GM23248 (cell line): ENCODE data around the gene CAVIN3. TPM values are rescaled to one million over a fixed set of nuclear protein-coding genes. Genes with fewer than 3 reads are reported as not detected.

Source experiments
- DNase-seq: peaks from one replicate; pipeline ENCODE4 v3.0.0-alpha.2; 2015
- H2AFZ ChIP-seq: fragments of 200-600 bp; sonication (generic); 2 replicates; pipeline ENCODE4 v1.6.1; 2016; ENCODE audit warnings: antibody characterized with exemption
- H3F3A ChIP-seq: fragments of 200-600 bp; sonication (generic); 2 replicates; pipeline ENCODE4 v1.6.1; 2016; ENCODE audit warnings: mild to moderate bottlenecking, antibody characterized with exemption, mixed run types; ENCODE audit not compliant: insufficient read depth
- H3K27ac ChIP-seq: fragments of 200-600 bp; sonication (generic); 2 replicates; pipeline ENCODE4 v1.5.1; 2016; ENCODE audit warnings: mild to moderate bottlenecking
- H3K27me3 ChIP-seq: fragments of 200-600 bp; sonication (generic); replicated peaks from 2 replicates; pipeline ENCODE4 v1.6.1; 2016; ENCODE audit warnings: mild to moderate bottlenecking; ENCODE audit not compliant: insufficient read depth
- H3K36me3 ChIP-seq: fragments of 200-600 bp; sonication (generic); 2 replicates; pipeline ENCODE4 v1.6.1; 2016; ENCODE audit warnings: low read depth, mild to moderate bottlenecking
- H3K4me1 ChIP-seq: fragments of 200-600 bp; sonication (generic); 2 replicates; pipeline ENCODE4 v1.6.1; 2016; ENCODE audit warnings: mild to moderate bottlenecking; ENCODE audit not compliant: insufficient read depth
- H3K4me2 ChIP-seq: fragments of 200-600 bp; sonication (generic); one replicate; pipeline ENCODE4 v1.6.1; 2016; ENCODE audit warnings: mild to moderate bottlenecking; ENCODE audit not compliant: unreplicated experiment
- H3K4me3 ChIP-seq: fragments of 200-600 bp; sonication (generic); 2 replicates; pipeline ENCODE4 v1.5.1; 2016; ENCODE audit warnings: mild to moderate bottlenecking
- H3K79me2 ChIP-seq: fragments of 200-600 bp; sonication (generic); 2 replicates; pipeline ENCODE4 v1.6.1; 2016; ENCODE audit warnings: mild to moderate bottlenecking; ENCODE audit not compliant: insufficient read depth
- H3K9ac ChIP-seq: fragments of 200-600 bp; sonication (generic); 2 replicates; pipeline ENCODE4 v1.6.1; 2016; ENCODE audit warnings: mild to moderate bottlenecking
- H3K9me2 ChIP-seq: fragments of 200-600 bp; sonication (generic); 2 replicates; pipeline ENCODE4 v1.6.1; 2016; ENCODE audit warnings: mixed run types, mild to moderate bottlenecking, moderate library complexity; ENCODE audit not compliant: insufficient read depth
- H3K9me3 ChIP-seq: fragments of 200-600 bp; sonication (generic); one replicate; pipeline ENCODE4 v1.6.1; 2017; ENCODE audit warnings: low read depth
- H4K20me1 ChIP-seq: fragments of 200-600 bp; sonication (generic); 2 replicates; pipeline ENCODE4 v1.6.0; 2016; ENCODE audit not compliant: insufficient read depth
- EZH2 ChIP-seq: fragments of 200-600 bp; sonication (generic); IDR thresholded peaks from 2 replicates; pipeline ENCODE4 v1.6.1; 2018; ENCODE audit warnings: antibody characterized with exemption, mild to moderate bottlenecking; ENCODE audit not compliant: insufficient read depth, poor library complexity, severe bottlenecking
- EZH2phosphoT487 ChIP-seq: fragments of 200-600 bp; sonication (generic); IDR thresholded peaks from 2 replicates; pipeline ENCODE4 v1.6.1; 2018; ENCODE audit warnings: antibody characterized with exemption, moderate library complexity, mild to moderate bottlenecking, low read depth; ENCODE audit not compliant: insufficient read depth
- WGBS, 2 experiments: methylation state at CpG; one replicate each; pipeline ENCODE4 v1.1.6; 2015 to 2017; ENCODE audit warnings: low lambda C conversion rate in 2 of 2, low coverage in 1 of 2; ENCODE audit errors: missing lambda C conversion rate in 2 of 2; 5-methylcytosine and 5-hydroxymethylcytosine counted together
- in situ Hi-C: fragments of 300-500 bp; cut with MboI; formaldehyde crosslinking; loops from 2 replicates; pipeline ENCODE4 v1.15.0; 2020
- polyA plus RNA-seq: library from polyadenylated mRNA; unstranded; fragments of >200 nt; fragmentation: Nextera tagmentation; extraction: Ambion mirVana; gene quantifications from 2 replicates; pipeline ENCODE4 v1.2.1, GENCODE V29; 2016
- total RNA-seq: library from RNA; depleted of rRNA; stranded (reverse); fragments of >200 nt; shearing (Covaris generic); gene quantifications from 2 replicates; pipeline ENCODE4 v1.2.3, GENCODE V29; 2014; rRNA removed

Gene CAVIN3, protein sequence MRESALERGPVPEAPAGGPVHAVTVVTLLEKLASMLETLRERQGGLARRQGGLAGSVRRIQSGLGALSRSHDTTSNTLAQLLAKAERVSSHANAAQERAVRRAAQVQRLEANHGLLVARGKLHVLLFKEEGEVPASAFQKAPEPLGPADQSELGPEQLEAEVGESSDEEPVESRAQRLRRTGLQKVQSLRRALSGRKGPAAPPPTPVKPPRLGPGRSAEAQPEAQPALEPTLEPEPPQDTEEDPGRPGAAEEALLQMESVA
- total RNA-seq (392 and 456 TPM in 2 replicates), polyA plus RNA-seq (290 and 301 TPM in 2 replicates)

GRCh38 chr11:6320411-6321155 lies at the start of gene CAVIN3:
Gene CAVIN3 (minus strand): TSS chr11:6320501. CDS start chr11:6320476, 25 bp downstream.
- peak within 1 kb of the TSS; percentile 89 for H3K4me3 ChIP-seq
- no peaks in the 10 kb centered on the region for H3K9me2 ChIP-seq
- no peaks in the 10 kb centered on the region for H3K27me3 ChIP-seq
- DNase-seq = peak; percentile 97
- peaks cover 37% of the 10 kb centered on the region for H3F3A ChIP-seq
- in situ Hi-C loops = no loop called here
- H3K4me1 ChIP-seq = peaks cover 28% of the 10 kb centered on the region
- peaks cover 24% of the 10 kb centered on the region for H3K79me2 ChIP-seq
- no peaks in the 10 kb centered on the region for H4K20me1 ChIP-seq
- H3K9me3 ChIP-seq = no peaks in the 10 kb centered on the region
- H3K4me2 ChIP-seq = peak within 1 kb of the TSS; percentile 93
- 0 to 2% methylated on average over 44 of the region's 44 CpGs for WGBS, 2 experiments
- H3K36me3 ChIP-seq = no peaks in the 10 kb centered on the region
- peak within 1 kb of the TSS; percentile 100 for H3K9ac ChIP-seq
- H2AFZ ChIP-seq = peak within 1 kb of the TSS; percentile 78
- no peak for TF ChIP-seq EZH2
- TF ChIP-seq EZH2phosphoT487 = no peak
- peak within 1 kb of the TSS; percentile 100 for H3K27ac ChIP-seq

DNA sequence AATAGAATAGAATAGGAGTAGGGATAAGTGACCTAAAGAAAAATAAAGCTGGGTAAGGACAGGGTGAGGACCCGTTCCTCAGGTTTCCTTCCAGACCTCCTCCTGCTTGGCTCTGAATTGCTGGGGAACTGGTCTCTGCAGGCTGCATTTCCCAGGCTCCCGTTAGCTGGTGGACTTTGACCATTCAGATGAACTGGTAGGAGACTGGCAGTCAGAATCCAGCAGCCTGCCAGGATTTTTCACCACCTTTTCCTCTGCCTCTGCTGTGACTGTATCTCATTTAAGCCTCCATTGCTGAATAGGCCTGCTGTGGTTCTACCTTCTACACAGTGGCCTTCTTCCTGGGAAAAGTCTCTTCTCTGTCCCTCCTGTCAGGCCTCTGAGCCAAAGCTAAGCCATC lies 45.4 kb upstream of the CAVIN3 start:
- Histone ChIP-seq H4K20me1 (no peaks in the 10 kb centered on the region), H3K36me3 (no peaks in the 10 kb centered on the region), H3K27ac (no peak overlapping the region), H3K79me2 (no peaks in the 10 kb centered on the region), H3K9ac (no peak overlapping the region), H3K9me2 (no peaks in the 10 kb centered on the region), H2AFZ (no peak overlapping the region), H3K4me3 (no peak overlapping the region), H3K4me2 (no peak overlapping the region), H3F3A (no peaks in the 10 kb centered on the region), H3K4me1 (no peaks in the 10 kb centered on the region), H3K27me3 (no peaks in the 10 kb centered on the region), H3K9me3 (no peaks in the 10 kb centered on the region)
- 88 to 90% methylated on average over 2 of the region's 2 CpGs for WGBS, 2 experiments
- in situ Hi-C loops = no loop called here
- TF ChIP-seq EZH2 = no peak
- DNase-seq = no peak

GRCh38 chr11:6362873-6363678 lies 42.8 kb upstream of the CAVIN3 start:
- no peaks in the 10 kb centered on the region for H3K36me3 ChIP-seq
- no peak overlapping the region for H3K27ac ChIP-seq
- DNase-seq = peak; percentile 89
- H4K20me1 ChIP-seq = no peaks in the 10 kb centered on the region
- no peak overlapping the region for H3K4me2 ChIP-seq
- H3K4me3 ChIP-seq = no peak overlapping the region
- H3K9me2 ChIP-seq = no peaks in the 10 kb centered on the region
- WGBS, 2 experiments = 41 to 51% methylated on average over 6 of the region's 6 CpGs
- peaks cover 3% of the 10 kb centered on the region; the same call in 1 of the 2 replicates for H3F3A ChIP-seq
- H3K9ac ChIP-seq = no peak overlapping the region
- no peaks in the 10 kb centered on the region for H3K9me3 ChIP-seq
- H3K79me2 ChIP-seq = no peaks in the 10 kb centered on the region
- no peak overlapping the region for H2AFZ ChIP-seq
- in situ Hi-C loops = no loop called here
- no peak for TF ChIP-seq EZH2
- no peak for TF ChIP-seq EZH2phosphoT487
- no peaks in the 10 kb centered on the region for H3K27me3 ChIP-seq
- peaks cover 4% of the 10 kb centered on the region; the same call in 1 of the 2 replicates for H3K4me1 ChIP-seq

DNA sequence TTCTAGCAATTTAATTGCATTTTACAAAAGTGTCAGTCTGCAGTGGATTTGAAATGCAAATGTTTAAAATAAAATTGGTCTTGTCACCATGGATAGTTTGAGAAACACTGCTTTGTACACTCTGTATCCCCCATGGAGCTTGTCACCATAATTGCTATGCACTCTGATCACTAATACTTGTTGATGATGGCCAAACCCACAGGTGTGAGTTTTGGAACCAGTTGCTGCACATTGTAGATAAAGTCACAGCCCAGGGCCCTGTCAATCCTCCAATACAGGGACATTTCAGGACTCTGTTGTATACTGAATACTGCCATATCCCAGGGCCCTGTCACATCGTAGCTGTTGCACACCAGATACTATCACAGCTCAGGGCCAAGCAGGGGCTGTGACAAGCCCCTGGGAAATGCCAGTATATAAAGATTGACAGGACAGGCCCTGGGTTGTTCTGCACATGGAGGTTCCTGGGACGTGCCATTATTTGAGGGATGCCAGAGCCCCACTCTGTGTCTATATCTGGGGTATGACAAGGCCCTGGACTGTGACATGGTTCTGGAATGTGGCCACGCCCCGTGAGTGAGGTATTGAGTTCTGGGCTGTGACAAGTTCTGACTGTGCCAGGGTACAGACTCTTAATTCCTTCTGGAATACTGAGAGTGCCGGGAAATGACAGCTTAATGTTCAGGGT lies 42.0 kb upstream of the CAVIN3 start:
- WGBS, 2 experiments = 32 to 40% methylated on average over 5 of the region's 5 CpGs

More for the DNA sequence above, 42.0 kb upstream of the CAVIN3 start:
- in situ Hi-C loops = no loop called here
- no peak overlapping the region for H3K4me3 ChIP-seq
- peaks cover 11% of the 10 kb centered on the region; the same call in 1 of the 2 replicates for H3F3A ChIP-seq
- H3K4me1 ChIP-seq = peaks cover 11% of the 10 kb centered on the region
- H3K79me2 ChIP-seq = no peaks in the 10 kb centered on the region
- no peaks in the 10 kb centered on the region for H3K9me3 ChIP-seq
- DNase-seq = peak; percentile 32
- H3K27ac ChIP-seq = no peak overlapping the region
- no peaks in the 10 kb centered on the region for H3K9me2 ChIP-seq
- no peak overlapping the region for H3K4me2 ChIP-seq
- no peaks in the 10 kb centered on the region for H3K36me3 ChIP-seq
- TF ChIP-seq EZH2phosphoT487 (no peak), EZH2 (no peak)
- H3K27me3 ChIP-seq = no peaks in the 10 kb centered on the region
- H4K20me1 ChIP-seq = no peaks in the 10 kb centered on the region
- H2AFZ ChIP-seq = no peak overlapping the region
- H3K9ac ChIP-seq = no peak overlapping the region
